ENCODE results near the gene POLR2L.

POLR2L gene

DNA sequence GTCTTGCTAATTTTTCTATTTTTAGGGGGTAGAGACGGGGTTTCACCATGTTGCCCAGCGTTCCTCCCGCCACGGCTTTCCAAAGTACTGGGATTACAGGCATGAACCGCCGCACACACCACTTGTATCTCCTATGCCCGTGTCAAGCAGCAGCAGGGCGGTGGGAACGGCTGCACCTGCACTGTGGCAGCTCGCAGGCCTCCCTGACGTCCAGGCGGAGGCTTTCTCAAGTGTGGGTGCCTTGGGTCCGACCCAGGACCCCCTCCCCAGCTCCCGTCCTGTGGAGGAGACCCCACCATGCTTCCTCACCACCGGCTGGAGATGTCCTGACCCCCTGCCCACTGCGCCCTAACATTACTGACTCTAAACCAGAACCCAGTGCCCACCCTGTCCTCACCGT, 26.1 kb upstream of the POLR2L start:
- TF ChIP-seq OSR1 (CRISPR knock-in tag; IDR thresholded peaks at IDR 0.05): no peak
- no peak for TF ChIP-seq BACH2 (CRISPR knock-in tag; IDR thresholded peaks at IDR 0.05; ENCODE audit: borderline replicate concordance)
- no peak for TF ChIP-seq ISL1 (CRISPR knock-in tag; IDR thresholded peaks at IDR 0.05)
- no peak for TF ChIP-seq TOX (CRISPR knock-in tag; IDR thresholded peaks at IDR 0.05; ENCODE audit: borderline replicate concordance)
- TF ChIP-seq ZNF70 (CRISPR knock-in tag; IDR thresholded peaks at IDR 0.05): no peak
- no peak for TF ChIP-seq ESRRG (CRISPR knock-in tag; IDR thresholded peaks at IDR 0.05)
- TF ChIP-seq SNAI2 (CRISPR knock-in tag; IDR thresholded peaks at IDR 0.05): no peak
- TF ChIP-seq ZNF8 (CRISPR knock-in tag; IDR thresholded peaks at IDR 0.05): no peak
- TF ChIP-seq, protein P1, sequence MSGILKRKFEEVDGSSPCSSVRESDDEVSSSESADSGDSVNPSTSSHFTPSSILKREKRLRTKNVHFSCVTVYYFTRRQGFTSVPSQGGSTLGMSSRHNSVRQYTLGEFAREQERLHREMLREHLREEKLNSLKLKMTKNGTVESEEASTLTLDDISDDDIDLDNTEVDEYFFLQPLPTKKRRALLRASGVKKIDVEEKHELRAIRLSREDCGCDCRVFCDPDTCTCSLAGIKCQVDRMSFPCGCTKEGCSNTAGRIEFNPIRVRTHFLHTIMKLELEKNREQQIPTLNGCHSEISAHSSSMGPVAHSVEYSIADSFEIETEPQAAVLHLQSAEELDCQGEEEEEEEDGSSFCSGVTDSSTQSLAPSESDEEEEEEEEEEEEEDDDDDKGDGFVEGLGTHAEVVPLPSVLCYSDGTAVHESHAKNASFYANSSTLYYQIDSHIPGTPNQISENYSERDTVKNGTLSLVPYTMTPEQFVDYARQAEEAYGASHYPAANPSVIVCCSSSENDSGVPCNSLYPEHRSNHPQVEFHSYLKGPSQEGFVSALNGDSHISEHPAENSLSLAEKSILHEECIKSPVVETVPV (CRISPR knock-in tag; IDR thresholded peaks at IDR 0.05): no peak
- TF ChIP-seq ZNF565 (CRISPR knock-in tag; conservative IDR thresholded peaks at IDR 0.05; ENCODE audit: low read depth): no peak
- no peak for TF ChIP-seq GLIS3 (CRISPR knock-in tag; IDR thresholded peaks at IDR 0.05)
- no peak for TF ChIP-seq PPARA (CRISPR knock-in tag; IDR thresholded peaks at IDR 0.05; ENCODE audit: borderline replicate concordance)
- no peak for TF ChIP-seq RARB (CRISPR knock-in tag; IDR thresholded peaks at IDR 0.05)
- no peak for ATAC-seq

DNA sequence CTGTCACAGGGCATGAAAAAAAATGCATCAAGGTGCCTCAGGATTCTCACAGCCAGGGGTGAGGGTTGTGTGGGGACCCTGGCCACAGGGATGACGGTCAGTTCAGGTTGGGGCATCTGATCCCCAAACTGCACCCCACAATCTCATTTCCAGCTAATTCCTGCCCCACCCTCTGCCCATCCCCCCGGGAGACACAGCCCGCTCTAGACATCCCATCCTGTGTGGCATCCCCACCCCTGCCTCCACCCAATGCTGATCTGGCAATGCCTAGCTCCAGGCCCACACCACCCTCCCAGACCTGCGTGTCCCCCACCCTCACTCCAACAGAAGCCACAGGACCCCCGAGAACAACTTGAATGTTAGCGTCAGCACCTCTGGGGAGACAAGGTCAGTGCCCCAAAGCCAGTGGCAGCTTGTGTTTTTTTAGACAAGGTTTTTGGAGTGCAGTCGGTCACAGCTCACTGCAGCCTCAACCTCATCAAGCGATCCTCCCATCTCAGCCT, 25.6 kb upstream of the POLR2L start:
- no peak for ATAC-seq
- TF ChIP-seq, protein P1 (CRISPR knock-in tag; IDR thresholded peaks at IDR 0.05): no peak
- TF ChIP-seq ZFP3 (CRISPR knock-in tag; IDR thresholded peaks at IDR 0.05): no peak
- no peak for TF ChIP-seq GLIS3 (CRISPR knock-in tag; IDR thresholded peaks at IDR 0.05)
- TF ChIP-seq, protein P2, sequence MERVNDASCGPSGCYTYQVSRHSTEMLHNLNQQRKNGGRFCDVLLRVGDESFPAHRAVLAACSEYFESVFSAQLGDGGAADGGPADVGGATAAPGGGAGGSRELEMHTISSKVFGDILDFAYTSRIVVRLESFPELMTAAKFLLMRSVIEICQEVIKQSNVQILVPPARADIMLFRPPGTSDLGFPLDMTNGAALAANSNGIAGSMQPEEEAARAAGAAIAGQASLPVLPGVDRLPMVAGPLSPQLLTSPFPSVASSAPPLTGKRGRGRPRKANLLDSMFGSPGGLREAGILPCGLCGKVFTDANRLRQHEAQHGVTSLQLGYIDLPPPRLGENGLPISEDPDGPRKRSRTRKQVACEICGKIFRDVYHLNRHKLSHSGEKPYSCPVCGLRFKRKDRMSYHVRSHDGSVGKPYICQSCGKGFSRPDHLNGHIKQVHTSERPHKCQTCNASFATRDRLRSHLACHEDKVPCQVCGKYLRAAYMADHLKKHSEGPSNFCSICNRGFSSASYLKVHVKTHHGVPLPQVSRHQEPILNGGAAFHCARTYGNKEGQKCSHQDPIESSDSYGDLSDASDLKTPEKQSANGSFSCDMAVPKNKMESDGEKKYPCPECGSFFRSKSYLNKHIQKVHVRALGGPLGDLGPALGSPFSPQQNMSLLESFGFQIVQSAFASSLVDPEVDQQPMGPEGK (CRISPR knock-in tag; IDR thresholded peaks at IDR 0.05; ENCODE audit: borderline replicate concordance): no peak
- TF ChIP-seq, protein P3, sequence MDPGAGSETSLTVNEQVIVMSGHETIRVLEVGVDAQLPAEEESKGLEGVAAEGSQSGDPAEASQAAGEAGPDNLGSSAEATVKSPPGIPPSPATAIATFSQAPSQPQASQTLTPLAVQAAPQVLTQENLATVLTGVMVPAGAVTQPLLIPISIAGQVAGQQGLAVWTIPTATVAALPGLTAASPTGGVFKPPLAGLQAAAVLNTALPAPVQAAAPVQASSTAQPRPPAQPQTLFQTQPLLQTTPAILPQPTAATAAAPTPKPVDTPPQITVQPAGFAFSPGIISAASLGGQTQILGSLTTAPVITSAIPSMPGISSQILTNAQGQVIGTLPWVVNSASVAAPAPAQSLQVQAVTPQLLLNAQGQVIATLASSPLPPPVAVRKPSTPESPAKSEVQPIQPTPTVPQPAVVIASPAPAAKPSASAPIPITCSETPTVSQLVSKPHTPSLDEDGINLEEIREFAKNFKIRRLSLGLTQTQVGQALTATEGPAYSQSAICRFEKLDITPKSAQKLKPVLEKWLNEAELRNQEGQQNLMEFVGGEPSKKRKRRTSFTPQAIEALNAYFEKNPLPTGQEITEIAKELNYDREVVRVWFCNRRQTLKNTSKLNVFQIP (CRISPR knock-in tag; IDR thresholded peaks at IDR 0.05; ENCODE audit: borderline replicate concordance, low read depth): no peak
- TF ChIP-seq, protein P4, sequence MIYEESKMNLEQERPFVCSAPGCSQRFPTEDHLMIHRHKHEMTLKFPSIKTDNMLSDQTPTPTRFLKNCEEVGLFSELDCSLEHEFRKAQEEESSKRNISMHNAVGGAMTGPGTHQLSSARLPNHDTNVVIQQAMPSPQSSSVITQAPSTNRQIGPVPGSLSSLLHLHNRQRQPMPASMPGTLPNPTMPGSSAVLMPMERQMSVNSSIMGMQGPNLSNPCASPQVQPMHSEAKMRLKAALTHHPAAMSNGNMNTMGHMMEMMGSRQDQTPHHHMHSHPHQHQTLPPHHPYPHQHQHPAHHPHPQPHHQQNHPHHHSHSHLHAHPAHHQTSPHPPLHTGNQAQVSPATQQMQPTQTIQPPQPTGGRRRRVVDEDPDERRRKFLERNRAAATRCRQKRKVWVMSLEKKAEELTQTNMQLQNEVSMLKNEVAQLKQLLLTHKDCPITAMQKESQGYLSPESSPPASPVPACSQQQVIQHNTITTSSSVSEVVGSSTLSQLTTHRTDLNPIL (CRISPR knock-in tag; IDR thresholded peaks at IDR 0.05; ENCODE audit: low read depth): no peak
- TF ChIP-seq OSR1 (CRISPR knock-in tag; IDR thresholded peaks at IDR 0.05): no peak
- TF ChIP-seq CSDC2 (CRISPR knock-in tag; IDR thresholded peaks at IDR 0.05): no peak

DNA sequence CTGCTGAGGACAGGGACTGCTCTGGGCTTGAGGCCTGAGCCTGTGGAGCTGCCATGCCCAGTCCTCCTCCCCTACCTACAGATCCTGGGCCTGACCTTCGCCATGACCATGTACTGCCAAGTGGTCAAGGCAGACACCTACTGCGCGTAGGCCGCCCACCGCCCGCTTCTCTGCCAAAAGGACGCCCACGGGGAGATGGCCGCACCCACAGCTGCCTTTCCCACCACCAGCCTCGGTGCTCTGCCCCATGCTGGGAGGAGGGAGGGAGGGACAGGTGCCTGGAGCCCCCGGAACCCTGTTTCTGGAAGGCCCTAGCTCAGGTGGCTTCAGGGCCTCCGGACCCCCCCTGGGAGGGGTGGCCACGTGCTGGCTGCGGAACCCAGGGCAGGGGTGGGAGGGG, 24.2 kb upstream of the POLR2L start:
- no peak for ATAC-seq

More for the DNA sequence above, 24.2 kb upstream of the POLR2L start:
- TF ChIP-seq GLIS3 (CRISPR knock-in tag; IDR thresholded peaks at IDR 0.05) (no peak), ZFP30 (CRISPR knock-in tag; IDR thresholded peaks at IDR 0.05) (no peak), ARNTL (CRISPR knock-in tag; IDR thresholded peaks at IDR 0.05; ENCODE audit: borderline replicate concordance, low read depth) (no peak), SNAI2 (CRISPR knock-in tag; IDR thresholded peaks at IDR 0.05) (no peak), ISL1 (CRISPR knock-in tag; IDR thresholded peaks at IDR 0.05) (no peak), ZC3H10 (CRISPR knock-in tag; IDR thresholded peaks at IDR 0.05) (no peak), TCF4 (CRISPR knock-in tag; IDR thresholded peaks at IDR 0.05; ENCODE audit: borderline replicate concordance) (no peak), ZNF70 (CRISPR knock-in tag; IDR thresholded peaks at IDR 0.05) (no peak), PPARA (CRISPR knock-in tag; IDR thresholded peaks at IDR 0.05; ENCODE audit: borderline replicate concordance) (no peak), OSR1 (CRISPR knock-in tag; IDR thresholded peaks at IDR 0.05) (no peak), RARB (CRISPR knock-in tag; IDR thresholded peaks at IDR 0.05) (no peak)
- TF ChIP-seq, protein P1 (CRISPR knock-in tag; IDR thresholded peaks at IDR 0.05): no peak
- TF ChIP-seq, protein P5, sequence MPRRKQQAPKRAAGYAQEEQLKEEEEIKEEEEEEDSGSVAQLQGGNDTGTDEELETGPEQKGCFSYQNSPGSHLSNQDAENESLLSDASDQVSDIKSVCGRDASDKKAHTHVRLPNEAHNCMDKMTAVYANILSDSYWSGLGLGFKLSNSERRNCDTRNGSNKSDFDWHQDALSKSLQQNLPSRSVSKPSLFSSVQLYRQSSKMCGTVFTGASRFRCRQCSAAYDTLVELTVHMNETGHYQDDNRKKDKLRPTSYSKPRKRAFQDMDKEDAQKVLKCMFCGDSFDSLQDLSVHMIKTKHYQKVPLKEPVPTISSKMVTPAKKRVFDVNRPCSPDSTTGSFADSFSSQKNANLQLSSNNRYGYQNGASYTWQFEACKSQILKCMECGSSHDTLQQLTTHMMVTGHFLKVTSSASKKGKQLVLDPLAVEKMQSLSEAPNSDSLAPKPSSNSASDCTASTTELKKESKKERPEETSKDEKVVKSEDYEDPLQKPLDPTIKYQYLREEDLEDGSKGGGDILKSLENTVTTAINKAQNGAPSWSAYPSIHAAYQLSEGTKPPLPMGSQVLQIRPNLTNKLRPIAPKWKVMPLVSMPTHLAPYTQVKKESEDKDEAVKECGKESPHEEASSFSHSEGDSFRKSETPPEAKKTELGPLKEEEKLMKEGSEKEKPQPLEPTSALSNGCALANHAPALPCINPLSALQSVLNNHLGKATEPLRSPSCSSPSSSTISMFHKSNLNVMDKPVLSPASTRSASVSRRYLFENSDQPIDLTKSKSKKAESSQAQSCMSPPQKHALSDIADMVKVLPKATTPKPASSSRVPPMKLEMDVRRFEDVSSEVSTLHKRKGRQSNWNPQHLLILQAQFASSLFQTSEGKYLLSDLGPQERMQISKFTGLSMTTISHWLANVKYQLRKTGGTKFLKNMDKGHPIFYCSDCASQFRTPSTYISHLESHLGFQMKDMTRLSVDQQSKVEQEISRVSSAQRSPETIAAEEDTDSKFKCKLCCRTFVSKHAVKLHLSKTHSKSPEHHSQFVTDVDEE (CRISPR knock-in tag; IDR thresholded peaks at IDR 0.05): no peak

Measured in SK-N-SH treated with all-trans-retinoic acid at 6 μM for 48 hours (cell line).